Raji (cell line): Measurements from ENCODE around the gene KLHL28.

Experiments used
- POLR2A ChIP-seq: IDR thresholded peaks from 2 replicates; pipeline ENCODE4 v1.6.1; 2011; ENCODE audit warnings: low read depth, low read length, control low read depth; ENCODE audit not compliant: insufficient read depth

Gene KLHL28, protein sequence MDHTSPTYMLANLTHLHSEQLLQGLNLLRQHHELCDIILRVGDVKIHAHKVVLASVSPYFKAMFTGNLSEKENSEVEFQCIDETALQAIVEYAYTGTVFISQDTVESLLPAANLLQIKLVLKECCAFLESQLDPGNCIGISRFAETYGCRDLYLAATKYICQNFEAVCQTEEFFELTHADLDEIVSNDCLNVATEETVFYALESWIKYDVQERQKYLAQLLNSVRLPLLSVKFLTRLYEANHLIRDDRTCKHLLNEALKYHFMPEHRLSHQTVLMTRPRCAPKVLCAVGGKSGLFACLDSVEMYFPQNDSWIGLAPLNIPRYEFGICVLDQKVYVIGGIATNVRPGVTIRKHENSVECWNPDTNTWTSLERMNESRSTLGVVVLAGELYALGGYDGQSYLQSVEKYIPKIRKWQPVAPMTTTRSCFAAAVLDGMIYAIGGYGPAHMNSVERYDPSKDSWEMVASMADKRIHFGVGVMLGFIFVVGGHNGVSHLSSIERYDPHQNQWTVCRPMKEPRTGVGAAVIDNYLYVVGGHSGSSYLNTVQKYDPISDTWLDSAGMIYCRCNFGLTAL

DNA sequence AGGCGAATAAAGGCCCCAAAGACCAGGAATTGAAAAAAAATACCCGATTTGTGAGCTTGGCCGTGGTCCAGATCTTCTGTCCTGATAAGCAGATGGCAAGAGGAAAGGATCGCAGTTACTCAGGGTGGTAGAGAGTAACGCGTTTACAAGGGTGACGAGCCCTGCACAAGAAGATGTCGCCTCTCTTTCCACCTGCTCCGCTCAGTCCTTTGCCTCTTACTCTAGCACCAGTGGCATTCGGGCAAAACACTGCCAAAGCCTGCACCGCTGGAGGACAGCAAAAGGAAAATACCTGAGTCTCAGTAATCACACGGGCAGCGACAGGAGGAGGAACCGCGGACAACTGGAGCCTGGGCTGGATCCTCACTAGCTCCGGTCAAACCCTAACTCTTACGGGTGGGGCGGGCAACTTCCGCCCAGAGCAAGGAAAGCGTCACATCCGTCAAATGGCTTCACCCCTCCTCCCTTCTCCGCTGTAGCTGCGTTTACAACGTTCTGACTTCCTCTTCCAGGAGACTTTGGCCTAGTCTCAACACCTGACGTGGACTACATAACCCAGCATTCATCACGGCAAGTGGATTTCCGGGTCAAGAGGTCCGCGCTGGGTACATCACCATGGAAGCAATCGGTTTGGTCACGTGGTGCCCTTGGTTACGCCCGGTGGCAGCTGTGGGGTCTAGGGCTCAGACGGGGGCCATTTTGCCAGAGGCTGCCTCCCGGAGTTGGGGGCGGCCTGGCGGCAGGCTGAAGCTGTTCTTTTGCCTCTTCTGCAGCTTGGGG is at the start of gene KLHL28, which contains the start of gene TOGARAM1:
Gene KLHL28, minus strand, starts transcription at position 394 of the 780 bp plus-strand sequence. CDS start 16,019 bp downstream, outside the sequence.
Gene TOGARAM1, plus strand, starts transcription at position 637 of the 780 bp plus-strand sequence. CDS start 232 bp downstream, outside the sequence.
- peak; percentile 94 for TF ChIP-seq POLR2A

DNA sequence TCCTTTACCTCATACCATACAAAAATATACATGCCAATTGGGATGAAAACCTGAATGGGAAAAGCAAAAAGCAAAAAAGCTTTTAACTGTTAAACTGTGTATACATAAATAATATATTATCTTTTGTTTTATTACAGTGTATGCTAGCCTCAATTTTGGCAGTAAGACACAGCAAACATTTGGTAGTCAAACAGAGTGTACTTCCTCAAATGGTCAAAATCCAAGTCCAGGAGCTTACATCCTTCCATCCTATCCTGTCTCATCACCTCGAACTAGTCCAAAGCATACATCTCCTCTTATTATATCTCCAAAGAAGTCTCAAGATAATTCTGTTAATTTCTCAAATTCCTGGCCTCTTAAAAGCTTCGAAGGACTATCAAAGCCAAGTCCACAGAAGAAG is 42.2 kb upstream of the KLHL28 start:
- TF ChIP-seq POLR2A = no peak

DNA sequence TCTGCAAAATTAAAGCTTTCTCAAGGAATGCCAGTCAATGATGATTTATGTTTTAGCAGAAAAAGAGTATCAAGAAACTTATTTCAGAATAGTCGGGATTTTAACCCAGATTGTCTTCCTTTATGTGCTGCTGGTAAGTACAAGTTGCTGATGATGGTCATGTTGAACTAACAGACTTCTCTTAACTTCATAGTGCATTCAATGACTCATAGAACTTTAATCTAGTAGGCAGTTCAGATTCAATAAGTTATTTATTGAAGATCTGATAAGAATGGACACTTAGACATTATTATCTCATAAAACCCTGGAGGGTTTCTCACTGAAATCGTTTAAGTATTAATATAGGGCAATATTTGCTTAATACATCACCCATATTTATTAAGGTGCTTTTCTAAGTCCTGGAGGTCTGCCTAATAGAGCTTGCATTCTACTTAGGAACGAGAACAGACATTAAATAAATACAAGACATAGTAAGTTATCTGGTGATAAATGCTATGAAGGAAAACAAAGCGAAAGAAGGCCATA is 34.1 kb upstream of the KLHL28 start:
- no peak for TF ChIP-seq POLR2A

DNA sequence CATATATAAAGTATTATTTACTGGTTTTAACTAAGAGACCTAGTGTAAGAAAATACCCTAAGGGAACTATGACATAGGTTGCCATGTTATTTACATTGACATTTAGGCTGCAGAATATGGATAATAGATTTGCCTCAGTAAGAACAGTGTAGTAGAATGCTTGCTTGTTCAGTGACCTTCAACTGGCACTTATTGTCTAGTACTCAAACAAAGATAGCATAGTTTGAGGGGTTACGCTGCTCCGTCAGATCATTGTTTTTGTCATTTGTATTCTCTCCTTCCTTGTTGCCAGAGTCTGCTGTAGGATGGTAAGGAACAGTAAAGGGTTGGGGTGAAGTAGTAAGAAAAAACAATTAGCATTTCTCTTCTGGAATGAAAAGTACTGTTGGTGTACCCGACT is 33.4 kb upstream of the KLHL28 start:
- TF ChIP-seq POLR2A = no peak

DNA sequence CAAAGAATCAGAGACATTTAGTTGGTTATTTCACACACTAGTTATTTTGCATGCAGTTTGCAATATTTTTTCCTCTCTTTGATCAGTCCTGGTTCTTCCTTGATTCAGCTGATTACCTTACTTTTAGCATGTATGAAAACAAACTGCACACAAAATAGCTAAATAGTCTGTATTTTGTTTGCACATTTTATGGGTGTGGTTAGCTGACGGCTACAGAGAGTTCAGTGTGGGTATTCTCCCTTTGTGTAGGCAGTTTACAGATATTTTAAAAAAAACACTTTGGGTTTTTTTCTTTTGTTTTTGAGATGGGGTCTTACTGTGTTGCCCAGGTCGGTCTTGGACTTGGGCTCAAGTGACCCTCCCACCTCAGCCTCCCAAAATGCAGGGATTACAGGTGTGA is 28.8 kb upstream of the KLHL28 start:
- TF ChIP-seq POLR2A = no peak

DNA sequence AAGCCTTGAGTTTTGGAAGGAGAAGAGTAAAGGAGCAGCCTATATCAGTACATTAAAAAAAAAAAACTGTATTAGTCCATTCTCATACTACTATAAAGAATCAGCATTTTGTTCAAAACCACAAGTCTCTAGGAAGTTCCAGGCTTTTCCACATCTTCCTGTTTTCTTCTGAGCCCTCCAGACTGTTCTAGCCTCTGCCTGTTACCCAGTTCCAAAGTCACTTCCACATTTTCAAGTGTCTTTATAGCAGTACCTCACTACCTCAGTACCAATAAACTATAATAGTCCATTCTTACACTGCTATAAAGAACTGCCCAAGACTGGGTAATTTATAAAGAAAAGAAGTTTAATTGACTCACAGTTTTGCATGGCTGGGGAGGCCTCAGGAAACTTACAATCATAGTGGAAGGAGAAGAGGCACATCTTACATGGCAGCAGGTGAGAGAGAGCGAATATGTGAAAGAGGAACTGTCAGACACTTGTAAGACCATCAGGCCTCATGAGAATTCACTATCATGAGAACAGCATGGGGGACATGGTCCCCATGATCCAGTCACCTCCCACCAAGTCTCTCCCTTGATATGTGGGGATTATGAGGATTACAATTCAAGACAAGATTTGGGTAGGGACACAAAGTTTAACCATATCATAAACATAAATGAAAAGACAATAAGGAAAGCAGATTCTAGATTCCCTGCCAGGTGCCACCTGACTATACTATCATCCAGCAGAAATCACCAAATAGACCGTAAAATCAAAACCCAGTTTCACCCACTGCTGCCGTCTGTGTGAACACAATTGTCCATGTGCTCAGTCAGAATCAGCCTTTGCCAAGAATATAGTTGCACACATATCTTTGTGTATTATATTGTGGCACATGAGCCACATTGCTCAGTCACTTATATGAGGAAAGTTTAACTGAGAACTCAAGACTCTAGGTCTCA is 28.0 kb upstream of the KLHL28 start:
- TF ChIP-seq POLR2A = no peak

DNA sequence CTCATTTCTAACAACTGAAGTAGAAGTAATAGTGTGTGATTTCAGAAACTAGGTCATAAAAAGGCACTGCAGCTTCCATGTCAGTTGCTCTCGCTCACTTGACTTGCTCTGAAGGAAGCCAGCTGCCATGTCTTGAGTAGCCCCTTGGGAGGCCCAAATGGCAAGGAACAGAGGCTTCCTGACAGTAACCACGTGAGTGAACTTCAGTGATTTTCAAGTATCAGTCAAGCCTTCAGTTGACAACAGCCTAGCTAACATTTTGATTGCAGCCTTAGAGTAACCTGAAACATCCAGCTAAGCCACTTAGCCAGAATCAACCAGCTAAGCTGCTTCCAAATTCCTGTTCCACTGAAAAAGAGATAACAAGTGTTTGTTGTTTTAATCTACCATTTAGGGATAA is 26.9 kb upstream of the KLHL28 start:
- no peak for TF ChIP-seq POLR2A

DNA sequence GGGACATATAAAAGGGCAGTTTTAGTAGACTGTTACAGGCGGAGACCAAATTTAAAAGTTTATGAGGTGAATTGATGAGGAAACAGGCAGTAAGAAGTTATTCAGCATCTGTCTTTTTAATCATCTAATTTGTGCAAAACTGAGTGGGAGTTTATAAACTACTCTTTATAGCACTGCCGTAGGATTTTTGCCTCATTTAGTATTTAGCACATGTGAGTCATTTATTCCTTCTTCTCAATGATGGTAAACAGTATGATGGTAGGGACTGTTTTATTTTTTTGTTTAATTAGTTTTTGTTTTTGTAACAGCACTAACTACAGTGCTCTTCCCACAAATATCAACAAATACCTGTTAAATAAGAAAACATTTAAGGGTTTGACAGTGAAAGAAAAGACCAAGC is 20.8 kb upstream of the KLHL28 start:
- TF ChIP-seq POLR2A = no peak

DNA sequence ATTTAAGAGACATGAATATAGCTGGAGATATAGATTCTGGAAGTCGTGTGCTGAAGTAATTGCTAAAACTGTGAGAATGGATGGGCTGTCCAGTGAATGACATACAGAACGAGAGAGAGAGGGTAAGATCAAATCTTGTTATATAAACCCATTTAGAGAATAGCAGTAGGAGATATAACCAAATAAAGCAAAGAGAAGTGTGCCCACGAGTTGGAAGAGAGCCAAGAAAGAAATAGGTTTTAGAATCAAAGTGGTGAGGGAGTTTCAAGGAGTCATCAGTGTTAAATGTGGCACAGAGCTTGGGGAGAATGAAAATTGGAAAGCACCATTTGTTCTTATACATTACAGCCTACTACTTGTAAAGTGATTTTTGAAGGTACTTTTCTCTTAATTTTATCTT is 19.5 kb upstream of the KLHL28 start:
- no peak for TF ChIP-seq POLR2A

DNA sequence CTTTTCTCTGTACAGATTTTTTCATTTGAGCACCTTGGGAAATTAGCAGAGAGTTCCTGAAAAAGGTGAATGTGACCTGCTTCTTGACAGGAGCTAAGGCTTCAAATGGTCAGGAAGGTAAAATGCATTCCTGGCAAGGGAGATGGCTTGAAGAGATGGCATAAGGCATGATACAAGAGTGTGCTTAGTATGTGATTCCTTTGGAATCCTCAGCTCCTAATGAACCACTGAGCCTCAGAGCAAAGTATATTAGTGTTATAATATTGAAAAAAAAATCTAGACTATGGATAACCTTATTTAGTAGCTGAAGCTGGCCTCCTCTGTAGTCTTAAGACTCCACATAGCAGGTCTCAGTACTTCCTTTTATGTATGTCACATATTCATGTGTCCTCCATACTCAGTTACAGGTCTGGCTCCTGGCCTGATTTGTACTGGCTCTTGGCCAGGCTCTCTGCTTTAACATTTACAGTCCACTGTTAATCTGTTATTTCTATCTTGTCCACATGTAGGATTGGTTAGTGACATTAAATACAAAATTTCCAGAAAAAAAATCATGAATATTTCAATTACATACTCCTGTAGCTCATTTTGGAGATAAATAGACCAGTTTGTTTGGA is 18.1 kb upstream of the KLHL28 start:
- no peak for TF ChIP-seq POLR2A

DNA sequence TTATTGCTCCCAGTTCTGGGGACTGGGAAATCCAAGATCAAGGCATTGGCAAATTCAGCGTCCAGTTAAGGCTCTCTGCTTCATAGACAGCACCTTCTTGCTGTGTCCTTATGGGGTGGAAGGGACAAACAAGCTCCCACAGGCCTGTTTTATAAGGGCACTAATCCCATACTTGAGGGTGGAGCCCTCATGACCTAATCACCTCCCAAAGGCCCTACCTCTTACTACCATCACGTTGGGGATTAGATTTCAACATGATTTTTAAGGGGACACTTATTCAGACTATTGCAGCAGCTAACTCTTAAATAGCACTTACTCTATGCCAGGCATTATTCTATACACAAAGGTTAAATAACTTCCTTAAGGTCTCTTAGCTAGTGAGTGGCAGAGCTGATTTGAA is 17.5 kb upstream of the KLHL28 start:
- no peak for TF ChIP-seq POLR2A

DNA sequence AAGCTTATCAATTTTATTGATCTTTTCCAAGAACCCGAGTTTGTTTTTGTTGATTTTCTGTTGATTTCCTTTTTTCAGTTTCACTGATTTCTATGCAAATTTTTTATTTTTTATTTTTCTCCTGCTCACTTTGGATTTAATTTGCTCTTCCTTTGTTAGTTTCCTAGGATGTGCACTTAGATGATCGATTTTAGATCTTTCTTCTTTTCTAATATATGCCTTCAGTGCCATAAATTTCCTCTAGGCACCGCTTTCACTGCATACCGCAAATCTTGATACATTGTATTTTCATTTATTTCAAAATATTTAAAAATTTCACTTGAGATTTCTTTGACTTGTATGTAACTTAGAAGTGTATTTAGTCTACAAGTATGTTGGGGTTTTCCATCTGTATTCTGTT is 9.7 kb upstream of the KLHL28 start:
- TF ChIP-seq POLR2A = no peak

DNA sequence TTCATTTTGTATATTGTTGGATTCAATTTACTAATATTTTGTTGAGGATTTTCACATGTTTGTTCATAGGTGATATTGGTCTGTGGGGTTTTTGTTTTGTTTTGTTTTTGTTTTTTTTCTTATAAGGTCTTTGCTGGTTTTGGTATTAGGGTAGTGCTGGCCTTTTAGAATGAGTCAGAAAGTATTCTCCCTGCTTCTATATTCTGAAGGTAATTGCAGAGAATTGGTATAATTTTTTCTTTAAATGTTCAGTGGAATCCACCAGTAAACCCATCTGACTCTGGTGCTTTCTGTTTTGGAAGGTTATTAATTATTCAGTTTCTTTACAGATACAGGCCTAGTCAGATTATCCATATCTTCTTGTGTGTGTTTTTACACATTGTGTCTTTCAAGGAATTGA is 9.2 kb upstream of the KLHL28 start:
- no peak for TF ChIP-seq POLR2A

DNA sequence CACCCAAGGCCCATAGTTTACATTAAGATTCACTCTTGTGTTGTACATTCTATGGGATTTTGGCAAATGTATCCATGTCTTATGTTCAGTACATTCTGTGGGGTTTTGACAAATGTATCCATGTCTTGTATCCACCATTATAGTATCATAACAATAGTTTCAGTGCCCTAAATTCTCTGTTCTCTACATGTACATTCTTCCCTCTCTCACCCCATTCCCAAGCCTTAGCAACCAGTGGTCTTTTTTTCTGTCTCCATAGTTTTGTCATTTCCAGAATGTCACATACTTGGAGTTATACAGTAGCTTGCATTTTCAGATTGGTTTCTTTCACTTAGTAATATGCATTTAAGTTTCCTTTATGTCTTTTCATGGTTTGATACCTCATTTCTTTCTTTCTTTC is 7.0 kb upstream of the KLHL28 start:
- no peak for TF ChIP-seq POLR2A
